Breast epithelium (tissue), 4 donors: ENCODE data around the gene MME. TPM values are rescaled to one million over a fixed set of nuclear protein-coding genes. Genes with fewer than 3 reads are reported as not detected.
"Not testable (repeated sequence)": the region's sequence is repeated elsewhere in the genome, so short reads cannot be mapped to it uniquely, and the experiment has no call there.

Experiments used
- DNase-seq, 2 donors: peaks; one replicate each; pipeline ENCODE4 v3.0.0-alpha.2; 2019; ENCODE audit warnings: low spot score in 2 of 2
- H3K27ac ChIP-seq, 2 donors: fragments of 200-600 bp; sonication (generic) in 1 of 2; one replicate each; pipeline ENCODE4 v1.5.1; 2016 to 2019; ENCODE audit warnings: mild to moderate bottlenecking in 1 of 2
- H3K27me3 ChIP-seq, 2 donors: fragments of 200-600 bp; sonication (generic) in 1 of 2; one replicate each; pipeline versions ENCODE4 v1.5.1 to v1.6.0; 2017 to 2019; ENCODE audit warnings: control low read depth in 1 of 2, mild to moderate bottlenecking in 1 of 2
- H3K36me3 ChIP-seq: fragments of 200-600 bp; one replicate; pipeline ENCODE4 v1.5.1; 2019
- H3K4me1 ChIP-seq, 2 donors: fragments of 200-600 bp; sonication (generic); one replicate each; pipeline ENCODE4 v1.5.1; 2016 to 2019; ENCODE audit warnings: control low read depth in 1 of 2
- H3K4me3 ChIP-seq, 3 donors: fragments of 200-600 bp; sonication (generic); 1 replicate in 2 of 3; 2 replicates in 1 of 3; pipeline ENCODE4 v1.5.1; 2016 to 2019; ENCODE audit warnings: mild to moderate bottlenecking in 3 of 3, moderate library complexity in 2 of 3
- H3K9me3 ChIP-seq, 2 donors: fragments of 200-600 bp; sonication (generic) in 1 of 2; one replicate each; pipeline ENCODE4 v1.5.1; 2016 to 2019; ENCODE audit warnings: control low read depth in 1 of 2
- CTCF ChIP-seq, 3 donors: fragments of 450-650 bp; IDR thresholded peaks; one replicate each; pipeline ENCODE4 v1.5.1; 2016 to 2017; ENCODE audit warnings: antibody characterized with exemption in 3 of 3, mild to moderate bottlenecking in 3 of 3, moderate library complexity in 3 of 3
- POLR2A ChIP-seq: fragments of 450-650 bp; IDR thresholded peaks from one replicate; pipeline ENCODE4 v1.6.1; 2016; ENCODE audit warnings: antibody characterized with exemption, mild to moderate bottlenecking, moderate library complexity
- POLR2AphosphoS5 ChIP-seq, 3 donors: sonication (generic); formaldehyde crosslinking; IDR thresholded peaks; one replicate each; pipeline ENCODE4 v1.6.1; 2017; ENCODE audit warnings: antibody characterized with exemption in 3 of 3
- intact Hi-C: fragments of 100-400 bp; cut with DNase I; formaldehyde crosslinking; loops from one replicate; pipeline ENCODE4 v1.15.1; 2023; ENCODE audit warnings: low total_unique reads
- total RNA-seq, 3 donors: library from RNA; depleted of rRNA; stranded (reverse); fragments of >200 nt; gene quantifications; one replicate each; pipeline ENCODE4 v1.1.0, GENCODE V29; 2016

MME gene
- total RNA-seq, 3 donors from 2014 or later, result 114 to 155 (median 119) TPM

- H3K27ac ChIP-seq, result peak overlapping the region; percentile 68 to 74
- no peaks in the 10 kb centered on the region for H3K9me3 ChIP-seq
Measured at GRCh38 chr3:155131104-155131503, 51.0 kb downstream of the MME start.

GRCh38 chr3:155134311-155134710, 54.2 kb downstream of the MME start:
- not testable (repeated sequence) for H3K4me1 ChIP-seq, H3K36me3 ChIP-seq, DNase-seq, H3K27me3 ChIP-seq, H3K9me3 ChIP-seq, H3K27ac ChIP-seq, H3K4me3 ChIP-seq
- intact Hi-C loops, result loop anchor here (10.0 kb wide), 2 partner anchors 450 to 820 kb away; no protein-coding TSS in a partner anchor

More at GRCh38 chr3:155131104-155131503, 51.0 kb downstream of the MME start:
- Histone ChIP-seq H3K36me3 (no peaks in the 10 kb centered on the region), H3K27me3 (no peaks in the 10 kb centered on the region), H3K4me3 (no peak overlapping the region), H3K4me1 (no peaks in the 10 kb centered on the region)
- DNase-seq, result no peak
- TF ChIP-seq POLR2A, result no peak
- TF ChIP-seq POLR2AphosphoS5 (IDR thresholded peaks at IDR 0.05), result no peak
- TF ChIP-seq CTCF (IDR thresholded peaks at IDR 0.05), result no peak
- intact Hi-C loops, result loop anchor here (10.0 kb wide), 2 partner anchors 446 to 816 kb away; no protein-coding TSS in a partner anchor

DNA sequence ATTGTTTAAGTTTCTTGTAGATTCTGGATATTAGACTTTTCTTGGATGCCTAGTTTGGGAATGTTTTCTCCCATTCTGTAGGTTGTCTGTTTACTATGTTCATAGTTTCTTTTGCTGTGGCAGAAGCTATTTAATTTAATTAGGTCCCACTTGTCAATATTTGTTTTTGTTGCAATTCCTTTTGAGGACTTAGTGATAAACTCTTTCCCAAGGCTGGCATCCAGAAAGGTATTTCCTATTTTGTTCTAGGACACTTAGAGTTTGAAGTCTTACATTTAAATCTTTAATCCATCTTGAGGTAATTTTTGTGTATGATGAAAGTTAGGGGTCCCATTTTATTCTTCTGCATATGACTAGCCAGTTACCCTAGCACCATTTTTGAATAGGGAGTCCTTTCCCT, 54.9 kb downstream of the MME start:
- Histone ChIP-seq H3K27ac (no peak overlapping the region), H3K9me3 (no peaks in the 10 kb centered on the region), H3K4me3 (no peak overlapping the region), H3K4me1 (no peaks in the 10 kb centered on the region), H3K36me3 (no peaks in the 10 kb centered on the region), H3K27me3 (no peaks in the 10 kb centered on the region)
- no peak for TF ChIP-seq POLR2AphosphoS5 (IDR thresholded peaks at IDR 0.05)
- no peak for DNase-seq
- intact Hi-C loops, result loop anchor here (10.0 kb wide), 2 partner anchors 450 to 820 kb away; no protein-coding TSS in a partner anchor

DNA sequence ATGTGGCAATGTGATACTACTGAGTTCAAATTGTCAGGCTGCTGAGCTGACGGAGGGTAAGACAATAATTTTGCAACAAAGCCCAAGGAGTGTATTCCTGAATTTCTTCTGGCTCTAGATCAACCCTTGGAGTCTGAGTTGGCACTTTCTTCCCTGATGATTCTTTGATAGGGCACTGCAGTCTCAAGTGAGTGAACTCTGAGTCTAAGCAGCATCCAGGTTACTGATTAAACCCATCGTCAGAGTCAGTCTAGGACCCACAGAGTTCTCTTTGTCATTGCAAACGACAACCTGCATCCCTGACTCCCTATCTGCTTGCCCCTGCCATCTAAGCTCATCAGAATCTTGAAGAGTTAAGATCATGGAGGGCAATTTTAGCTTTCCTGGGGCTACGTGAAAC, 58.6 kb downstream of the MME start:
- no peak for TF ChIP-seq POLR2AphosphoS5 (IDR thresholded peaks at IDR 0.05)
- no peak for TF ChIP-seq CTCF (IDR thresholded peaks at IDR 0.05)
- no peak for TF ChIP-seq POLR2A
- no peak overlapping the region for H3K27ac ChIP-seq
- H3K4me1 ChIP-seq, result no peaks in the 10 kb centered on the region
- no peaks in the 10 kb centered on the region for H3K27me3 ChIP-seq
- intact Hi-C loops, result loop anchor here (10.0 kb wide), 2 partner anchors 454 to 824 kb away; no protein-coding TSS in a partner anchor
- H3K36me3 ChIP-seq, result no peaks in the 10 kb centered on the region
- DNase-seq, result no peak
- H3K9me3 ChIP-seq, result no peaks in the 10 kb centered on the region
- no peak overlapping the region for H3K4me3 ChIP-seq

DNA sequence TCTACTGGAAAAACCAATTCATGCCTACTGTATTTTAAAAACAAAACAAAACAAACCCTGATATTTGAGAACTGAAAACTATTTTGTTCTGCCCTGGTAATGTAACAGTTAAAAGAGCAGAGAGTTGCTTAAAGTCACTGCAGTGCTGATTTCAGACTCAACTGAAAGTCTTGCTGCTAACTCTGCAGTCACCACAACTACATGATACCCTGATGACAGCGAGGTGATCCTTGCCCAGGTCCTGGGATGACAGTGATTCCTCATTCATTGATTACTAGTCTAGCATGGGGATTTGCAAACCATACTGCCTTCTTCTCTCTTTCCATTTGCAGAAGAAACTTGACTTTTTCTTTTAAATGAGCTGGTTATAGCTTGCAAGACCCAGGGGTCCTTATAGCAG, 67.5 kb downstream of the MME start:
- intact Hi-C loops, result no loop called here
- Histone ChIP-seq H3K9me3 (no peaks in the 10 kb centered on the region), H3K4me1 (no peaks in the 10 kb centered on the region), H3K4me3 (no peak overlapping the region), H3K36me3 (no peaks in the 10 kb centered on the region), H3K27ac (no peak overlapping the region), H3K27me3 (no peaks in the 10 kb centered on the region)
- no peak for DNase-seq
- no peak for TF ChIP-seq POLR2A
- no peak for TF ChIP-seq CTCF (IDR thresholded peaks at IDR 0.05)
- TF ChIP-seq POLR2AphosphoS5 (IDR thresholded peaks at IDR 0.05), result no peak

DNA sequence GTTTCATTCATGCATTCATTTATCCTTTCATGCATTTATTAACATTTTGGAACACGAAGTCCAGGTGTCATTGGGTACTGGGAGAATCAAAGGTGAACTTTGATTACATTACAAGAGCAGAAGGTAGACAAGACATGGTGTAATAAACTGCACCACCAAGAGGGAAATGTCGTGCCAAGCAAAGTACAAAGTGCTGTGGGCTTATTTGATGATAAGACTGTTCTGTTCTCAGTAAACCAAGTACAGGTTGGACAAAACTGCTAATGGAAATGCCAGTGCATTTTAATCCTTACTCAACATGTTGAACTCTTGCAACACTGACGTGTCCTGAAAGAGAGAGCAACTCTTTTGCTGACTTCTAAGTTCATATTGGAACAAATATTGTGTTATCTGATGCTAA, 69.4 kb downstream of the MME start:
- TF ChIP-seq POLR2AphosphoS5 (IDR thresholded peaks at IDR 0.05), result no peak
- no peak for TF ChIP-seq POLR2A
- Histone ChIP-seq H3K27ac (no peak overlapping the region), H3K27me3 (no peaks in the 10 kb centered on the region), H3K9me3 (no peaks in the 10 kb centered on the region), H3K4me3 (no peak overlapping the region), H3K36me3 (no peaks in the 10 kb centered on the region), H3K4me1 (no peaks in the 10 kb centered on the region)
- intact Hi-C loops, result no loop called here
- no peak for DNase-seq
